ENCODE data around the gene OR52I1. TPM values are rescaled to one million over a fixed set of nuclear protein-coding genes. Genes with fewer than 3 reads are reported as not detected.
A peak's percentile ranks its signal among the peaks of the same experiment; 100 is the strongest.

OR52I1 gene
- total and polyA plus RNA-seq, 2 donors, result not detected

DNA sequence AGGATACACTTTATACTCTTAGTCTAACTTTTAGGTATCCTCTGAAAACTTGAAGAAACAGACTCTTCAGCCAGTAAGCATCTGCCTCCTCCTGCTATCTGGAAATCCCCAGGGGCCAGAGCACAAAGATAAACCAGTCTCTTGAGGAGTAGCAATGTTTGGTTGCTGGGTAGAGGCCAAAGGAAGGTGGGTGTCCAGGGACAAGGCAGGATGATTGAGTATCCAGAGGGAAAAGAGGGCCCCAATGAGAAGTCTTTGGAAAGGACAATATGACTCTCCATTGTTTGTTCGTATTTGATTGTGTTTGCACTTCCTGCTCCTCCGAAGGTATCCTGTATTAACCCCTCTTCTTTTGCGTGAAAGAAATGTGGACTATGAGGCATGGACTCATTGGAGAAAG lies 4.8 kb upstream of the OR52I1 start:
- WGBS, result 69% methylated on average over 3 of the region's 3 CpGs
- DNase-seq (ENCODE audit: extremely low spot score), result no peak

DNA sequence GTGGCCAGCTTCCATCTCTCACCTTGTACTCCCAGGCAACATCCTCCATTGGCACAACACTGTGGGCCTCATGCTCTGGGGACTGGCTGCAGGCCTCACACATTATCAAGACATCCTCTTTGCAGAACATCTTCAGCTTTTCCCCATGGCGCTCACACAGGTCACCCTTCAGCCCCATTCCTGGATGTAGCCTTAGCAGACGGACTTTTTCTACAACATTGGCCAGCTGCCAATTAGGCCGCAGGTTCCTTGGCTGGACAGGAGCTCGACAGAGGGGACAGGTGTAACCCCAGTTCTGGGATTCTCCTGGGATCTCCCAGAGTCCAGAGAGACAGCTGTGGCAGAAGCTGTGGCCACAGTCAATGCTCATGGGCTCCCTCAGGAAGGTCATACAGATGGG lies 11.2 kb downstream of the OR52I1 start:
- 92% methylated on average over 4 of the region's 4 CpGs for WGBS
- no peaks in the 10 kb centered on the region for H3K4me1 ChIP-seq (ENCODE audit: insufficient read depth)
- DNase-seq (ENCODE audit: extremely low spot score), result no peak
- no peak overlapping the region for H3K27ac ChIP-seq (ENCODE audit: low read depth)
- no peaks in the 10 kb centered on the region for H3K36me3 ChIP-seq (ENCODE audit: insufficient read depth)
- no peak overlapping the region for H3K4me3 ChIP-seq (ENCODE audit: low read depth, low read length)

More for the DNA sequence above, 4.8 kb upstream of the OR52I1 start:
- Histone ChIP-seq H3K27ac (ENCODE audit: low read depth) (no peak overlapping the region), H3K36me3 (ENCODE audit: insufficient read depth) (no peaks in the 10 kb centered on the region), H3K4me3 (ENCODE audit: low read depth, low read length) (no peak overlapping the region), H3K4me1 (ENCODE audit: insufficient read depth) (no peaks in the 10 kb centered on the region)

DNA sequence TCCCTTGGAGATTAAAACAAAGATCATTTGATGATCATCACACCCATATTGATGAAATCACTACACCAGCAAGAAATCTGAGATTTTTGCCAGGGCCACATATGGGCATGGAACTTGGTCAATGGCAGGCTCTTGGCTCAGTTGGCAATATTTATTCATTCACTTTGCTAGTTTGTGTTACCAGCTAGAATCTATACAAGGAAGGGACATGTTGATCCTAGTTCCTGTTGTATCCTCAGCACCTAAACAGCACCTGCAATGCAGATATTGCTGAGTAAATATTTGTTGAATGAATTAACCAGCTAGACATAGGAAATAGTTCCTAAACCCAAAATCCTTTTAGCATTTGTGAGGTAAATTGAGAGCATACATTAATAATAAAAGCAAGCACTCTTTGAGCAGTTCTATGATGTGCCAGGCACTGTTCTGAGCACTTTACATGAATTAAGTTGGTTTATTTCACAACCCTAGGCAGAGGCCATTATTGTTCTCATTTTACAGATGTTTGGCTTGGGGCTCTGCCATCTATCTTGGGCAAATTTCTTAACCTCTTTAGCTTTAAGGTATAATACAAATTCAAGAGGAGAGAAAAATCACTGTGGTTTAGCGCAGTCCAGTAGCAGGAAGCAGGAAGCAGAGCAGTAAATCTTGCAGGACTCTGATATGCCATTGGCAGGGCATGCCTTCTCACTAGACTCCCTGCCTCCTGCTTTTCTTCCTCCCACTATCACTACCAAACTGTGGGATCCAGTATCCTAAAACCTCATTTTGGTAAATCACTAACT lies 12.6 kb downstream of the OR52I1 start:
- no peak overlapping the region for H3K4me3 ChIP-seq (ENCODE audit: low read depth, low read length)
- H3K27ac ChIP-seq (ENCODE audit: low read depth), result no peak overlapping the region
- no peaks in the 10 kb centered on the region for H3K36me3 ChIP-seq (ENCODE audit: insufficient read depth)
- no peak for DNase-seq (ENCODE audit: extremely low spot score)
- no peaks in the 10 kb centered on the region for H3K4me1 ChIP-seq (ENCODE audit: insufficient read depth)
- 55% methylated on average over 1 of the region's 1 CpG for WGBS

DNA sequence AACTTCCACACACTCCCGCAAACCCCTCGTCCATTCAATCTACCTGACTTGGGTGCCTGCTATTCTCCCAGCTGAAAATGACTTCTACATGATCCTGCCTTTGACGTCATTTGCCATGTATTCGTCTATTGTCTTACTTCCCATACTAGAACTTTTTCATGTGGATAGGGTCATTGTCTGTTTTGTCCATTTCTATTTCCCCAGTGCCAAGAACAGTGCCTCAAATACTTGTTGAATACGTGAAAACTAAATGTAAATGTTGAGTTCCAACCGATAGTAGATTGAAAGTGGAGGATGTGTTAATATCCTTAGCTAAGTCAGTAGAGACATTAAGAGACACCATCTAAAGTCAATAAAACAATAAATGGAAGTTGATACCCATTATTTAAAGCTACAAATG lies 13.3 kb downstream of the OR52I1 start:
- WGBS, result 40% methylated on average over 6 of the region's 6 CpGs
- no peak overlapping the region for H3K27ac ChIP-seq (ENCODE audit: low read depth)
- no peak for DNase-seq (ENCODE audit: extremely low spot score)
- H3K4me3 ChIP-seq (ENCODE audit: low read depth, low read length), result peak overlapping the region; percentile 73
- no peaks in the 10 kb centered on the region for H3K4me1 ChIP-seq (ENCODE audit: insufficient read depth)
- H3K36me3 ChIP-seq (ENCODE audit: insufficient read depth), result no peaks in the 10 kb centered on the region

DNA sequence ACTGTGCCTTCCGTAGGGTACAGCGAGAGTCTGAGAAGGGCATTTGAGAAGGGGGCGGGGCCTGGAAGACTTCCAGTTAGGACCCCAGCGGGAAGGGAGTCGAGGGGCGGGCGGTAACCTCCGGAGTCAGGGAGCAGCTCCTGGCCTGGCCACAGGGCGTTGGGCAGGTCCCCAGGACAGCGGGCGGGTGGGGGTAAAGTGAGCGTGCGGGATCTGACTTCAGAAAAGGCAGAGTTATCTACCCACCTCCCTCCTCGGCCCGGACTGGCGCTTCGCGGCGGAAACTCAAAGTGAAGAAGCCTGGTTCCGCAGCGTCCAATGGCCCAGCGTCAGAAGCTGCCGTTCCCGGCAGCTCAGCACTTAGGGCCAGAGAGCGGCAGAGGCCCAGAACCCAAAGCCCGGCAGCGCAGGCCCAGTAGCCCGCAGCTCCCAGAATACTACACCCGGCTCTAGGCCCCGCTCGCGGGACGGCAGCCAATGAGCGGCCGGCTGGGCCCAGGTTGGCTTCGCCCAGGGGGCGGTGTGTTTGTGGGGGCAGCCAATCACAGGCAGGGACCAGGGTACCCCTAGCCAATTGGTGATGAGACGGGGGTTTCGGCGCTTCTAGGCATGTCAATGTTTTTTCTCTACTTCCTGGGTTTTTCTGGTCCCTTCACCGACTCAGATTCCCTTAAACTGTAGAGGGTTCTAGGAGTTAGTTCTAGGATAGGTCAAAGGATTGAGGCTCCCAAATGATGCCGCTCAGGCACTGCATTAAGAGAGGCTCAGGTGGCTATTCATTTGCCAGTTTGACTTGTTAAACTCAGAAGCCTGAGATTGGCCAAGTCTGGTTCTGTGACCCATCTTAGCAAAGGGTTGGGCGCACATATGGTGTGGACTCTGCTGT lies 14.2 kb downstream of the OR52I1 start, which contains the start of gene TRIM68:
Gene TRIM68 (minus strand): TSS at position 451 of the 886 bp plus-strand sequence. CDS start 2,727 bp downstream, outside the sequence.
- no peaks in the 10 kb centered on the region for H3K36me3 ChIP-seq (ENCODE audit: insufficient read depth)
- H3K27ac ChIP-seq (ENCODE audit: low read depth), result peak within 1 kb of the TSS; percentile 65
- peak within 1 kb of the TSS; percentile 73 for H3K4me3 ChIP-seq (ENCODE audit: low read depth, low read length)
- peak; percentile 86 for DNase-seq (ENCODE audit: extremely low spot score)
- no peaks in the 10 kb centered on the region for H3K4me1 ChIP-seq (ENCODE audit: insufficient read depth)
- WGBS, result 4% methylated on average over 43 of the region's 43 CpGs

DNA sequence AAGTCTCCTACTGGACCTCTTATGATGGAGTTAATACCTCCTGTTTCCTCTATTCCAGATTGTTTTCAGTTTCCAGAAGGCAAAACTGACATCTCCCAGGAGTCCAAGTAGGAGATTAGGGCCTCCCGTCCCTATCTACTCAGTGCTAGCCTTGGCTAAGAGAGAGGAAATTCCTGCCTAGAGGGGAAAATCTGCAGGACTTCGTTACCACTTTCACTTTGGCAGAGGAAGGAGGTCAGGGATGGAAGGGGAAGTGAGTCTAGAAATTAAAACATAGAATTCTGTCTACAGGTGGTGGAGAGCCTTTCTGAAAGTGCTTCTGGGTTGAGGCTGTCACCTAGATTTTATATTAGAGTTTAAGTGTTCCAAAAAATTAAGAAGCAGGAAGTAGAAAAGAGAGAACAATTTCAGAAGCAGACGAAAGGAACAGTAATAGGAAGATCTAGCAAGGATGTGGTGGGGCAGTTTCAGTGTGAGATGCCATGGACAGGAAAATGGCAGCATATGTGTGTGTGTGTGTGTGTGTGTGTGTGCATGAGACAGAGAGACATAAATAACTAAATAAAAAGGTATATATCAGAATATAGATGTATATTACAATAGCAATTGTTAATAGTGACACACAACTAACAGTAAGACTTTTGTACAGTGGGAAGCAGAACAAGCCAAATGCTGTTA lies 16.6 kb downstream of the OR52I1 start:
- Histone ChIP-seq H3K4me3 (ENCODE audit: low read depth, low read length) (no peak overlapping the region), H3K36me3 (ENCODE audit: insufficient read depth) (no peaks in the 10 kb centered on the region), H3K4me1 (ENCODE audit: insufficient read depth) (no peaks in the 10 kb centered on the region), H3K27ac (ENCODE audit: low read depth) (no peak overlapping the region)
- WGBS, result 38% methylated on average over 3 of the region's 3 CpGs
- no peak for DNase-seq (ENCODE audit: extremely low spot score)

DNA sequence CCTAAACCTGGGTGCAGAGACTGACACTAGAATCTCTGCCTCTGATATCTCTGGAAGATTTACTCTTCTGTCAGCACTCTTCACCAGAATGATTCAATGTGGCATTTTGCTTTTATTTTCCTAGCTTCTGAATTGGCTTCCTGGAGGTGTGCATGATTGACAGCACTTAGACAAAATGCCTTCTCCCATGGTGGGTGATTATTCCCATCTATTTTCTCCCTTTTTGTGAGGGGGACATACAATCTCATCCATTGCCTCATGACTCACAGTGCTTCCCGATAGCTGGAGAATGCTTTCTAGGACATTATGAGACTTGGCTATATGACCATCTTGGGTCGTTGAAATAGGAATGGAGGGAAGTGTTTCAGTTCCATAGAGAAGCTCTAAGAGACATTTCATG lies 18.1 kb downstream of the OR52I1 start:
- no peak overlapping the region for H3K27ac ChIP-seq (ENCODE audit: low read depth)
- no peak overlapping the region for H3K4me3 ChIP-seq (ENCODE audit: low read depth, low read length)
- DNase-seq (ENCODE audit: extremely low spot score), result no peak
- no peaks in the 10 kb centered on the region for H3K4me1 ChIP-seq (ENCODE audit: insufficient read depth)
- no peaks in the 10 kb centered on the region for H3K36me3 ChIP-seq (ENCODE audit: insufficient read depth)
- 86% methylated on average over 2 of the region's 2 CpGs for WGBS

DNA sequence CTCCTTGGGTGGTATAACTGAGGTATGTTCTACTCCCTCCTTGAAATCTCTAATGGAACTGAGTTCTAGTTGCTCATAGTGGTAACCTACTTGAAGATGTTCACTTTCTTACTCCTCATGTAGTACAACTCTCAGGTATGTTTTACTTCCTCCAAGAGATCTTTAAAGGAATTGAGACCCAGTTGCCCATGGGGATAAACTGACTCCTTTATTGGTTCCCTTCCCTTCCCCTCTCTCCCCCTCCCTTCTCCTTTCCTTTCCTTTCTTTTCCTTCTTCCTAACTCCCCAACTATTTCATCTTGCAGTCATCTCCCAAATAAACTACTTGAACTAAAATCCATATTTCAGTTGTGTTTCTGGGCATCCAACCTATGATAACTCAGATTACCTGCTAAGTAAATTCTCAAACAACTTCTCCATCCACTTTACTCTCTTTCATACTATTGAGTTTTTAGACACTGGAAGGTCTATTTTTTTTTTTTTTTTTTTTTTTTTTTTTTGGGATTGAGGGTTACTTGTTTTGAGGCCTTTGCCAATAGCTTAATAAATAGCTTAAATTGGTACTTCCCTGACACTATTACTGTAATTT lies 22.1 kb downstream of the OR52I1 start:
- Histone ChIP-seq H3K4me1 (ENCODE audit: insufficient read depth) (no peaks in the 10 kb centered on the region), H3K36me3 (ENCODE audit: insufficient read depth) (no peaks in the 10 kb centered on the region), H3K4me3 (ENCODE audit: low read depth, low read length) (no peak overlapping the region), H3K27ac (ENCODE audit: low read depth) (no peak overlapping the region)
- DNase-seq (ENCODE audit: extremely low spot score), result no peak

DNA sequence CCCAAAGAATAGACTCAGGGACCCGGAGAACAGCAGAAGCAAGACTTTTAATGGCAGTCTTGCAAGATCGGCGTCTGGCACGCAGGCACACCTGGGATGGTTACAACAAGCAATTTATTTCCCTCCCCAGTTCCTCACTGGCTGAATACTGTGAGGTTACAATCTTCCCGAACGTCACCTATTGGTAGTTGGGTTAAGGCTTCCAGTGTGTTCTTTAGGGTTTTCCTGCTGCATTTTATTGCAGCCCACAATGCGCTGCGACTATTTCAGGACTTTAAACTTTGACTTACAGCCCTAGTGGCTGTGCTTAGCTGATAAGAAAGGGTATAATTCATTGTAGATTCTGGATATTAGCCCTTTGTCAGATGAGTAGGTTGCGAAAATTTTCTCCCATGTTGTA lies 25.7 kb downstream of the OR52I1 start:
- Histone ChIP-seq H3K27ac (ENCODE audit: low read depth) (no peak overlapping the region), H3K4me3 (ENCODE audit: low read depth, low read length) (no peak overlapping the region), H3K36me3 (ENCODE audit: insufficient read depth) (no peaks in the 10 kb centered on the region), H3K4me1 (ENCODE audit: insufficient read depth) (no peaks in the 10 kb centered on the region)
- no peak for DNase-seq (ENCODE audit: extremely low spot score)
- WGBS, result 80% methylated on average over 9 of the region's 9 CpGs

DNA sequence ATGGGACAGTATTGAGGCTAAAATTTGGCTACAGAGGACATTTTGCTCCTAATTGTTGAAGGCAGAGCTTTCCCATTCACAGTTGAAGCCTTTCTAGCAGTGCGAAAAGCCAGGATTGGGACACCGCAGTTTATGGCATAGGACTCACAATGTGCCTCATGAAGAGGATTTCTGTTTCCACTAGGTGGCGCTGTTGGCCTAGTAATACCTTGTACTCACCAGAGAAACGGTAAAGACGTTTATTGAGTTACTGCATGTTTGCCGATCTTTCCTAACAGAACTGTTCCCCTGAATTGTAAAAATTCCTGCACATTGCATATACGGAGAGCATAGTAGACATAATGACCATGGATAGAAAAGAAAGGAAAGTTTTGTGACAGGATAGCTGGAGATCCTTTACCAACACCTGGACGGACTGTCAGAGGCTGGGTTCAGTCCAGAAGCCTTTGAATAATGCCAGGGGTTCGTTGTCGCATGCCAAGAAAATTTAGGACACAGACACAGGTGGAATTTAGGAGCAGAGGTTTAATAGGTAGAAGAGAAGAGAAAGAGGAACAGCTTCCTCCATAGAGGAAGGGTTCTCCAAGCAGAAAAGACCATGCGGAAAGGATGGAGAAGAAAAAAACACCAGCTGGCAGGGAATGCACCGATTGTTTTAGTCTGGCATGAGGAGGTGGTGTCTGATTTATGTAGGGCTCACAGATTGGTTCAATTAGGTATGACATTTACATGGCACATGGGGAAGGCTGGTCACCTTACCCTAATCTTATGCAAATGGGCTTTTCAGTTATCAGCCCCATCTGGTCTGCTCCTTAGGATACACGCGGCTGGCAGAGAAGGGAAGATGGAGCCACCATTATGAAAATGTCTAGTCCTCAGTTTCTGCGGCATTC lies 32.6 kb downstream of the OR52I1 start:
- no peak overlapping the region for H3K27ac ChIP-seq (ENCODE audit: low read depth)
- WGBS, result 34% methylated on average over 15 of the region's 15 CpGs
- H3K4me3 ChIP-seq (ENCODE audit: low read depth, low read length), result no peak overlapping the region
- peak; percentile 18 for DNase-seq (ENCODE audit: extremely low spot score)
- no peaks in the 10 kb centered on the region for H3K4me1 ChIP-seq (ENCODE audit: insufficient read depth)
- no peaks in the 10 kb centered on the region for H3K36me3 ChIP-seq (ENCODE audit: insufficient read depth)

DNA sequence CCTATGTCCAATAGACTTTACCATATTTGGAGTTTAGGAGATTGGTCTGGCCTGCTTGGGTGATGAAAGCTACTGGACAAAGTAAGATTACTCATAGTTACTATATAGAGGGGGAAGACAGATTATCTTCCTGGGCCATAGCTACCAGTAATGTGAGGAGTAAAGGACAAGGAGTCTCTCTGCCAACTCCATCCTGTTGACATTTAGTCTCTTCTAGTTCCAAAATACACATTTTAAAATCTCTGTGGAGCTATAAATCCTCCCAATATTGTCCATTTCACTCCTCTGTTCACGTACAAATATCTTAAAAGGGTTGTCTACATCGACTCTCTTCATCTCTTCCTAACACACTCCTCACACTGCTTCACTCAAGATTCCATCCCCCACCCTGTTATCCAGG lies 42.3 kb downstream of the OR52I1 start:
- no peaks in the 10 kb centered on the region for H3K36me3 ChIP-seq (ENCODE audit: insufficient read depth)
- no peak for DNase-seq (ENCODE audit: extremely low spot score)
- H3K4me1 ChIP-seq (ENCODE audit: insufficient read depth), result no peaks in the 10 kb centered on the region
- no peak overlapping the region for H3K27ac ChIP-seq (ENCODE audit: low read depth)
- 51% methylated on average over 2 of the region's 2 CpGs for WGBS
- no peak overlapping the region for H3K4me3 ChIP-seq (ENCODE audit: low read depth, low read length)

DNA sequence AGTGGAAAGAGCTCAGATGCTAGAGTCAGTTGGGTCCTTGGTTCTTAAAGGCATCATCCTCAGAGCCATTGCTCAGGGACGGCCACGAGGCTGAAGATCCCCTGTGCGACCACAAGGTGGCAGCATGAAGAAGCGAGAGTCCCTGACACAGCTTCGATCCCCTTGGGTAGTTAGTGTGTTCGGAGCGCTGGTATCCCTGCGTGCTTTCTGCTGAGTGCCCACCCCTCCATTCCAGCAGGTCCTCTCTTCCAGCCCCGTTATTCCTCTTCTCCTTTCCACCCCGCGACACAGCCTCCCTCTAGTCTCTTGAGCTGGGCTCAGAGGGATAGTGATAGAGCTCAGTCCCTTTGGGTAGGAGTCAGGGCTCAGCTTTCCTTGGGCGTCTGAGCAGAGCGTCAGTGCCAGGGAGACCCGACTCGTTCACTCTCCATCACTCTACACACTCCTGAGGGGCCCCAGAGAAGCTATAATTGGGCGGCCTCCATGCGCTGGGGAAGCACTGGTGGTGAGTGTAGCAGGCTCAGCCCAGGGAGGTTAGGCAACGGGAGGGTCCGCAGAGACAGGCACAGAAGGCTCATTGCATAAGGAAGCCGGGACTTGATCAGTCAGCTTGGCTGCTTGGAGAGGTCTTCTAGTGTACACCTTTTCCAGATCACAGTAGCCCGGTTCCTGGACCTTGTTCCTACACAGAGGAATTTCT lies 43.3 kb downstream of the OR52I1 start, which contains the start of gene OR51D1:
Gene OR51D1 (plus strand): TSS at position 516 of the 700 bp plus-strand sequence. CDS start 2,314 bp downstream, outside the sequence.
- WGBS, result 32% methylated on average over 21 of the region's 21 CpGs
- H3K4me1 ChIP-seq (ENCODE audit: insufficient read depth), result no peaks in the 10 kb centered on the region
- no peak within 1 kb of the TSS for H3K4me3 ChIP-seq (ENCODE audit: low read depth, low read length)
- no peak within 1 kb of the TSS for H3K27ac ChIP-seq (ENCODE audit: low read depth)
- peak; percentile 13 for DNase-seq (ENCODE audit: extremely low spot score)
- no peaks in the 10 kb centered on the region for H3K36me3 ChIP-seq (ENCODE audit: insufficient read depth)

Measured in urinary bladder (tissue), 4 donors.